Measurements from ENCODE around the gene EIF4G1.
A peak's percentile ranks its signal among the peaks of the same experiment; 100 is the strongest.

Gene EIF4G1

GRCh38 chr3:184298759-184299487, 15.5 kb upstream of the EIF4G1 start, which contains the start of gene PSMD2:
Gene PSMD2, plus strand, starts transcription at chr3:184299241. Its CDS starts 26 bp downstream, at chr3:184299267.
- TF ChIP-seq CTCF (IDR thresholded peaks at IDR 0.05): no peak

GRCh38 chr3:184299488-184300377, 14.7 kb upstream of the EIF4G1 start:
- TF ChIP-seq CTCF (IDR thresholded peaks at IDR 0.05): no peak

GRCh38 chr3:184300378-184300720, 14.1 kb upstream of the EIF4G1 start:
- no peak for TF ChIP-seq CTCF (IDR thresholded peaks at IDR 0.05)

GRCh38 chr3:184305577-184305976, 8.8 kb upstream of the EIF4G1 start:
- peak; percentile 55; the same call in 1 of the 2 replicates for TF ChIP-seq CTCF (IDR thresholded peaks at IDR 0.05)

GRCh38 chr3:184306341-184306972, 7.9 kb upstream of the EIF4G1 start:
- no peak for TF ChIP-seq CTCF (IDR thresholded peaks at IDR 0.05)

- no peak for TF ChIP-seq CTCF (IDR thresholded peaks at IDR 0.05)
These were observed 6.5 kb upstream of the EIF4G1 start for GRCh38 chr3:184307915-184308314.

GRCh38 chr3:184308744-184309143, 5.7 kb upstream of the EIF4G1 start:
- TF ChIP-seq CTCF (IDR thresholded peaks at IDR 0.05): no peak
